HG03108 (cell line): ENCODE data around the gene RHOU.
"Not testable (repeated sequence)": the region's sequence is repeated elsewhere in the genome, so short reads cannot be mapped to it uniquely, and the experiment has no call there.

Experiments used
- ATAC-seq: cut with Tn5 transposase; IDR thresholded peaks from one replicate; pipeline ENCODE4 v1.9.1; 2021; ENCODE audit warnings: moderate library complexity; ENCODE audit not compliant: unreplicated experiment

Gene RHOU

DNA sequence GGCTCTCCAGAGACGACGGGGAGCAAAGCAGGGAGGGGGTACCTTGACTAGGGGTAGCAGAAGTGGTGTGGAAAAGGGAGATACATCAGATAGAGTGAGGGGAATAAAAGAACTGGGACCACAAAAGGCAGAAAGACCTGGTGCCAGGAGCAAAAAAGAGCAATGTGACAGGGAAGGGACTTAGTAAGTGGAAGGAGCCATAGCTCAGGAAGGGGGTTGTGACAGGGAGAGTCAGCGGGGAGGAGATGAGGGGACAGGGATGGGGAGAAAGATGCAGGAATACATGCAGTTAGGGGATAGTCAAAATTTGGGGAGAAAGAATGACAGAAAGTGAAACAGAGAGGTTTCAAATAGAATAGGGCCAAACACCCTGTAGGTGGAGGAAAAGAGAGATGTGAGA lies 20.5 kb downstream of the RHOU start:
- no peak for ATAC-seq

GRCh38 chr1:228756457-228756856 lies 21.2 kb downstream of the RHOU start:
- no peak for ATAC-seq

GRCh38 chr1:228758447-228758846 lies 23.2 kb downstream of the RHOU start:
- ATAC-seq: no peak

- ATAC-seq: no peak
Observed at GRCh38 chr1:228760979-228761378, 25.7 kb downstream of the RHOU start.

- no peak for ATAC-seq
Observed at GRCh38 chr1:228763561-228763960, 28.3 kb downstream of the RHOU start.

- ATAC-seq: no peak
Observed at GRCh38 chr1:228765168-228765946, 30.1 kb downstream of the RHOU start.

- ATAC-seq: no peak
Observed at GRCh38 chr1:228766788-228767187, 31.5 kb downstream of the RHOU start.

GRCh38 chr1:228767636-228768354 lies 32.5 kb downstream of the RHOU start:
- ATAC-seq: no peak

GRCh38 chr1:228768355-228769000 lies 33.2 kb downstream of the RHOU start:
- no peak for ATAC-seq

DNA sequence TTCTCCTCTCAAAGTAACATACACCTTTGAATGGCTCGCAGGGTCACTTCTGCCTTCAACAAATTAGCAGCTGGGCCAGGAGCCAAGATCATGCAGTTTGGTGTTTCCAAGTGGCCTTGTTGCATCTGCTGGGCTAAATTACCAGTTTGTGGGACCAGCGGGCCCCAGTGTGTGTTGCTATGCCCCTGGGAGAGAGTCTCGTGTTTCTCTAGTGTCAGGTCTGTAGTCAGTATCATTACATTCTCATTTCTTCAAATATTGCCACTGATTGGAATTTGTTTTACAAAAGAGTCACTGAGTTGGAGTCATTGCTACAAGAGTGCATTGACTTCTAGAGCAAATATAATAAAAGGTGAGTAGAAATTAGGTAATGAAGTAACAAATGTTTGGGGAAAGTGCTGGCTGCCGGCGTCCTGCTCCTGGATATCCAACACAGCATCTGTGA lies 35.5 kb downstream of the RHOU start:
- ATAC-seq: no peak

GRCh38 chr1:228772516-228773212 lies 37.4 kb downstream of the RHOU start:
- no peak for ATAC-seq

GRCh38 chr1:228775946-228776345 lies 40.7 kb downstream of the RHOU start:
- ATAC-seq: not testable (repeated sequence)

GRCh38 chr1:228776449-228776848 lies 41.2 kb downstream of the RHOU start:
- ATAC-seq: no peak

- no peak for ATAC-seq
Observed at GRCh38 chr1:228777236-228777635, 42.0 kb downstream of the RHOU start.

DNA sequence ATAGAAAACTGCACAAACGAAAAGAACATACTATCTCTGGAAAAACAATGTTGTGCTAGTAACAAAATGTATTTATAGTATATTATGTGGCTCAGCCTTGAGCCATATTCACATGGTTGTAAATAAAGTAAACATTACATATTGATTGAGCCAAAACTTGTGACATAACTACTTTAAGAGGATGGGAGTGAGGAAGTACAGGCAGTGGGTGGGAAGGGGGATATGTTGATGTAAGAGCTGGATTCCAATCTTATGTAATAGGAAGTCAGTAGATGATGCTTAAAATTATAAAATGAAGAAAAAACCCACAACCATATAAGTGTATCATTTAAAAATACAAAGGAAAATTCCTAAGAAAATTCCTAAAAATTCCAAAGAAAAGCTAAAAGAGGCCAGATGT lies 42.7 kb downstream of the RHOU start:
- ATAC-seq: no peak

DNA sequence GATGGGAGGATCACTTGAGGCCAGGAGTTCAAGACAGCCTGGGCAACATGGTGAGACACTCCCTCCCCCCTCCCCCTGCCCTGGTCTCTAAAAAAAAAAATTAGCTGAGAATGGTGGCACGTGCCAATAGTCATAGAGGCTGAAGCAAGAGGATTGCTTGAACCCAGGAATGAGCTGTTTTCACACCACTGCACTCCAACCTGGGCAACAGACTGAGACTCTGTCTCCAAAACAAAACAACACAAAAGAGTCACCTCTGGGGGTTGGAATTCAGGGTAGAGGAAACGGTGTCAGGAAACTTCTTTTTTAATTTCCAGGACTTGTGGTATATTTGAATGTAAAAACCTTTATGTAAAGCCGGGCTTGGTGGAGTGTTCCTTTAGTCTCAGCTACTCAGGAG lies 43.2 kb downstream of the RHOU start:
- ATAC-seq: no peak

- no peak for ATAC-seq
Observed at GRCh38 chr1:228778961-228779360, 43.7 kb downstream of the RHOU start.

- no peak for ATAC-seq
Observed at GRCh38 chr1:228781161-228781808, 46.0 kb downstream of the RHOU start.

GRCh38 chr1:228781809-228782661 lies 46.8 kb downstream of the RHOU start:
- ATAC-seq: no peak
